ENCODE results near the gene SLC6A6.
"Not testable (repeated sequence)": the region's sequence is repeated elsewhere in the genome, so short reads cannot be mapped to it uniquely, and the experiment has no call there.

The SLC6A6 gene

GRCh38 chr3:14431917-14432834 is 29.8 kb downstream of the SLC6A6 start:
- Mint-ChIP-seq H3K27me3 (no peaks in the 10 kb centered on the region), H3K27ac (peak overlapping the region; percentile 97 to 98), H3K4me1 (peaks cover 91% of the 10 kb centered on the region), H3K4me3 (peak overlapping the region; percentile 82 to 87), H3K9me3 (no peaks in the 10 kb centered on the region)
- peak; percentile 94 for ATAC-seq
- peak; percentile 92 to 97 for DNase-seq

DNA sequence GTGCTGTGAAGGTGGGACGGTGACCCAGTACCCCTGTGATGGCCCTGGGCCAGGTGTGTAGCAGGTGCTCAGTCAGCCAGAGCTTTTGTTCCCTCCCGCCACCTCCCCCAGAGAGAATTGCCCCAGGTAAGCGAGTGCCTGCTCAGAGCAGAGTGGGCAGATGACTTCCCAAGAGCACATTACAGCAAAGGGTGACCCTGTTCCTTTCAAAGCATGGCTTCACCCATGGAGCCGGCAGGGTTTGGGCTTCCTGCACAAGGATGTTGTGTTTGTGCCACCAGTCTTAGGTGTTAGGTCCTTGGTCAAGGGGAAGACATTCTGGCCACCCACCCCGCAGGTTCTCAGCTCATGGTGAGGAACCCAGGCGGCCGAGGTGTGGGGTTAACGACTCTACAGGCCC is 30.7 kb downstream of the SLC6A6 start:
- ATAC-seq (no peak), DNase-seq (no peak)
- Mint-ChIP-seq H3K9me3 (no peaks in the 10 kb centered on the region), H3K4me1 (peaks cover 82% of the 10 kb centered on the region), H3K4me3 (peak overlapping the region; percentile 82 to 87), H3K27ac (peak overlapping the region; percentile 87 to 98), H3K27me3 (no peaks in the 10 kb centered on the region)

DNA sequence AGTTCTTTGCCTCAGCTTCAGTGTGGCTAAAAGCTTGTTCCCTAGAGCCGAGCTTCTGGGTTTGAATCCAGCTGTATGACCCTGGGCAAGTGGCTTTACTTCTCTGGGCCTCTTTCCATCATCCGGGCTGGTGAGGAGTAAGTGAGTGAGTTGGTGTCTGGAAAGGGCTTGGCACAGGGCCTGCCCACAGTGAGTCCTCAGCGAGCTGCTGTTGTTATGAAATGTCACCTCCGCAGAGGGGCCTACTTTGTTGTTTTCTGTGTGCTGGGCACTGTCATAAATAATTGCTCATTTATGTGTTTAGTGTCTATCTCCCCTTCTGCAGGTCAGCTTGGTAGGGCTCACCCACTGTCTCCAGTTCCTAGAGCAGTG is 31.7 kb downstream of the SLC6A6 start:
- H3K27me3 Mint-ChIP-seq: no peaks in the 10 kb centered on the region
- ATAC-seq (no peak), DNase-seq (no peak)
- H3K4me3 Mint-ChIP-seq: peak overlapping the region in 1 of 2 donors; percentile 42
- peak overlapping the region; percentile 66 to 87 for H3K27ac Mint-ChIP-seq
- peaks cover 82% of the 10 kb centered on the region for H3K4me1 Mint-ChIP-seq
- no peaks in the 10 kb centered on the region for H3K9me3 Mint-ChIP-seq

DNA sequence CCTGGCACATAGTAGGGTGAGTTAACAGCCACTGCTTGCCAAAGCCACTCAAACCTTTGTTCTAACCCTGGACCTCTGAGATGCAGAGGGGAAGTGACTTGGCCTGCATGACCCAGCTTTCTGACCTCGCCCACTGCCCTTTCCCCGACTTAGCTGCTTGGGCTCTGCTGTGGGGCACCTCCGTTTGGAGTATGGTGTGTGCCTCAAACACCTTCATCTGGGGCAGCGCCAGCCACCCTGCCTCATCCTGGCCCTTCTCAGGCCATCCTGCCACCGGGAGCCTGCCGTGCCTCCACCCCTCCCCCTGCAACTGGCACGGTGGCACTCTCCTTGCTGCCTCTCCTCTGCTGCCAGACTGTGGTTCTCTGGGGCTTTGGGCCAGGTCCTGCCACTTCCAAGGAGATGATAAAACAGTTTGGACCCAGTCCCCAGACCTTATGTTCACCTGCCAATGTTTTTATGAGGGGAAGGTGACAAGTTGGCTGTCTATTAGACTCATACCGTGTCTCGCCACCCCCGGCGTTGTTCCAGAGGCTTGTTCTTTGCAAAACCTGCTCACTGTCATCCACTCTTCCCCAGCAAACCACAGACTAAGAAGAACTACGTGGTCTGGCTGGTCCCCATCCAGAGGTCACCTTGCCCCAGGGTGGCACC is 32.2 kb downstream of the SLC6A6 start:
- ATAC-seq: no peak
- no peaks in the 10 kb centered on the region for H3K9me3 Mint-ChIP-seq
- no peak for DNase-seq
- H3K27me3 Mint-ChIP-seq: no peaks in the 10 kb centered on the region
- peaks cover 82% of the 10 kb centered on the region for H3K4me1 Mint-ChIP-seq
- H3K27ac Mint-ChIP-seq: peak overlapping the region; percentile 33 to 74
- H3K4me3 Mint-ChIP-seq: peak overlapping the region in 1 of 2 donors; percentile 29

GRCh38 chr3:14435175-14436014 is 33.0 kb downstream of the SLC6A6 start:
- no peaks in the 10 kb centered on the region for H3K27me3 Mint-ChIP-seq
- H3K4me3 Mint-ChIP-seq: no peak overlapping the region

DNA sequence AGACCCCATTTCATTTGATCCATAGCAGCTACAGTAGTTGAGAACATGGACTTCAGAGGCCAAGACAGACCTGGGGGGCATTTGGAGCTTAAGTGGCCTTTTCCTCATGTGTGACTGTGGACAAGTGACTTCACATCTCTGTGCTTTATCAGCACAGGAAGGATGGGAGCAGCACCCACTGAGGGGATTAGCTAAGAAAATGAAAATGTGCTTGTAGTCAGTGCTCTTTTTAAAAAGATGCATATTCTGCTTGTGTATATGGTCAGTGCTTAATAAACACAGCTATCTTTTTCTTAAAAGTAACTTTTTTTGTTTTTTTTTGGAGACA is 34.5 kb downstream of the SLC6A6 start:
- DNase-seq (no peak), ATAC-seq (no peak)
- Mint-ChIP-seq H3K4me1 (peaks cover 71% of the 10 kb centered on the region), H3K27me3 (no peaks in the 10 kb centered on the region), H3K9me3 (no peaks in the 10 kb centered on the region), H3K4me3 (no peak overlapping the region), H3K27ac (peak overlapping the region; percentile 19 to 52)

More at GRCh38 chr3:14435175-14436014, 33.0 kb downstream of the SLC6A6 start:
- DNase-seq (no peak), ATAC-seq (no peak)
- Mint-ChIP-seq H3K27ac (no peak overlapping the region), H3K9me3 (no peaks in the 10 kb centered on the region), H3K4me1 (peaks cover 82% of the 10 kb centered on the region)

- not testable (repeated sequence) for H3K27me3 Mint-ChIP-seq, H3K9me3 Mint-ChIP-seq, ATAC-seq, H3K27ac Mint-ChIP-seq, H3K4me3 Mint-ChIP-seq, DNase-seq
- peaks cover 64% of the 10 kb centered on the region for H3K4me1 Mint-ChIP-seq
These were observed 35.3 kb downstream of the SLC6A6 start for GRCh38 chr3:14437705-14438104.

DNA sequence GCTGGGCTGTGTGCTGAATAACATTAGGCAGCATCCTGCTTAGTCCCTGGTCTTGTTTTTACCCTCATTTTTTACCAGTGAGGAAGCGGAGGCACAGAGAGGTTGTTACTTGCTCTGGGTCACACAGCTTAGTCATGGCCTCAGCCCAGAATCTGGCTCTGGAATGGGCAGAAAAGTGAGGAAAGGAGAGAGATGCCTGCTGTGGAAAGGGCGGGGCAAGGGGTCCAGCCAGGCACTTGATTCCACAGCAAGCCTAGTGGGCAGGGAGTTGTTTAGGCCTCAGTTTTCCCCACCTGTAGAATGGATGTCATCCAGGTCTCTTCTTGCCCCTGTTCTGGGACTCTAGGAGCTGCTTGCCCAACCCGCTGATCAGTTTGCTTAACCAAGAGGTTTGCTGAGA is 35.9 kb downstream of the SLC6A6 start:
- no peak overlapping the region for H3K27ac Mint-ChIP-seq
- no peak overlapping the region for H3K4me3 Mint-ChIP-seq
- DNase-seq: no peak
- no peaks in the 10 kb centered on the region for H3K9me3 Mint-ChIP-seq
- ATAC-seq: no peak
- H3K4me1 Mint-ChIP-seq: peaks cover 59% of the 10 kb centered on the region
- H3K27me3 Mint-ChIP-seq: no peaks in the 10 kb centered on the region

DNA sequence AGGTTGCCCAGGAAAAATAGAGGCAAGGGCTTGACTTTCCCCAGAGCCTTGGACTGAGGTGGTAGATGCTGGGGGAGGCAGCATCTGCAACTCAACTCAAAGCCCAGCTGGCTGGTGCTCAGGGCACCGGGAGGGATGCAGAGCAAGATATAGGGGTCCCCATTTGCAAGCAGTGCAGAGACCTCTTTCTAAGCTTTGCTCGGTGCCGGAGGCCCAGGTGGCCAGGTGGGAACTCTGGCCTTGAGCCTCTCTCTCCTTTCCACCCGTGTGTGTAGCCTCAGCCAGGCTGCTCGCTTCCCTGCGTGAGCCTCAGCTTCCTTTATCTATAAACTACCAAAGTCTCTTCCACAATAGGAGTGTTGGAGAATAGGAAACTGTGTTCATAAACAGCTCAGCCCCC is 36.5 kb downstream of the SLC6A6 start:
- H3K27me3 Mint-ChIP-seq: no peaks in the 10 kb centered on the region
- H3K4me1 Mint-ChIP-seq: peaks cover 52% of the 10 kb centered on the region
- H3K27ac Mint-ChIP-seq: no peak overlapping the region
- no peak for ATAC-seq
- H3K9me3 Mint-ChIP-seq: no peaks in the 10 kb centered on the region
- DNase-seq: no peak
- no peak overlapping the region for H3K4me3 Mint-ChIP-seq

DNA sequence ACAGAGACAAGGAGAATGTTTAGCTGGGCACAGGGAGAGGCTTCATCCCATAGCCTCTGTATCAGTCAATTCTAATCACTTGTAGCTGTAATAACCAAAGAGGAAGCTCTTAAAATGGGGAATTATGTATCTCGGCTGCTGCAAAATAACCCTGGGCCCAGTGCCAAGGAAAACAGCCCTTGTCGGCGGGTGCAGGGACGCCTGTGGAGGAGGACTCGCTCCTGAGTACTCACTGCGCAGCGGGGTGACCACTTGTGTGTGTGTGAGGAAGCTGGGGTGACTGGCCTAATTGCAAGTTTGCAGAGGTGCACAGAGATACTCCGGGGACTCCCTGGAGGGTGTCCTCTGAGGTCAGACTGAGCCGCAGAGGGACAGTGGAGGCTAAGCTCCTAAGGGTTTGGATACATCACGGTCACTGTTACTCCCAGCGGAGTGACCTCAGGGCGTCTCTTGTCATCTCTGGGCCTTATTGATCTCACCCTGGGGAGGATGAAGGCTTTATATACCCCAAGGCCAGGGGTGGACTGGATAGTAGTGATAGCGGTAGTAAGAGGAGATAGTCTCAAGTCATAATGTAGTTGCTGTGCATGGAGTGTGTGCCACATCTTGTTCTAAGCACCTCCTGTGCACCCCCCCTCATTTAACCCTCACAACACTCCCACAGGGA is 37.2 kb downstream of the SLC6A6 start:
- Mint-ChIP-seq H3K4me1 (peaks cover 49% of the 10 kb centered on the region), H3K4me3 (no peak overlapping the region), H3K27ac (peak overlapping the region; percentile 65 to 81), H3K9me3 (no peaks in the 10 kb centered on the region), H3K27me3 (no peaks in the 10 kb centered on the region)
- no peak for ATAC-seq
- DNase-seq: no peak

DNA sequence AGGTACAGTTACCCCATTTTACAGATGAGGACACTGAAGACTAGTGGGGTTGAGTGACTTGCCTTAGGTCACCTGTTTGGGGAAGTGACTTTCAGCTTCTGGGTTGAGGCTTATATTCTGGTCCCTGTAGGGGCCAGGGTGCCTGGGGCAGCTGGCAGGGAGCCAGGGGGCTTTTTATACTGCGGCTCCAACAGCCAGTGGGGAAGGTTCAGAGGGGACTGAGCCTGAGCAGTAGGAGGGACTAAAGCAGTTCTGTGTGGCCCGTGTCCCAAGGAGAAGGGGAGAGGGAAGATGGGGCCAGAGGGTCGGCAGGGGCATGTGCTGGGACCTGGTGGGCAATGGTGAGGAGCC is 37.7 kb downstream of the SLC6A6 start:
- ATAC-seq (no peak), DNase-seq (no peak)
- Mint-ChIP-seq H3K27ac (peak overlapping the region; percentile 38 to 54), H3K4me1 (peaks cover 44% of the 10 kb centered on the region), H3K27me3 (no peaks in the 10 kb centered on the region), H3K4me3 (no peak overlapping the region), H3K9me3 (no peaks in the 10 kb centered on the region)

DNA sequence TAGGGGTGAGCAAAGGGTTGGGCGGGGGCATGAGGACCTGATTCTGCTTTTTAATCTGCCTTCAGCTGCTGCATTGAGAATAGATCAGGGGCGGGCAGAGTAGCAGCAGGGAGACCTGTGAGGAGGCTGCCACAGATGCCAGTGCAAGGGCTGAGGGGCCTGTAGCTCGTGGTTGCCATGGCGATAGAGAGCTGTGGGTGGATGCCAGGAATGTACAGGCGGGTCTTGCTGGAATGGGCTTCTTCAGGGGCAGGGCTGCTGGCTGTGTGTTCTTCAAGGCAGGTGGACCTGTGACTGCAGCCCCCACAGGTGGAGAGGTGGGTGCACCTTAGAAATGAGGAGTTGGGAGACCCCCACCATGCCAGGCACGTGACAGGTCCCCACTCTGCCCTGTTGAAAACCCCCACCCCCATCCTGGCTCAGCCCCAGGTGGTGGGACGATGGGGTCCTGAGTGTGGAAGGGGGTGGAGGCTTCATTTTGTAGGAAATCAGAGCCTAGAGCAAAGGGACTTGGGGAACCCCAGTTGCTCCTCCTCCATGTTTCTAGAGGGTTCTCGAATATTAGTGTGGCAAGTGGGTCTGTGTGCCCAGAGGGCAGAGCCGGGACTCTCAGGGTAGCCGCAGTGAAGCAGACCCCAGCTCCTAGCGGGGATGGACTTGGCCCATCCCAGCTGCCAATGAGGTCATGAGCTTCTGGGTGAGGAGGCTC is 38.3 kb downstream of the SLC6A6 start:
- no peak overlapping the region for H3K4me3 Mint-ChIP-seq
- DNase-seq: no peak
- ATAC-seq: peak; percentile 49
- no peaks in the 10 kb centered on the region for H3K27me3 Mint-ChIP-seq
- peak overlapping the region in 1 of 2 donors; percentile 25 for H3K27ac Mint-ChIP-seq
- H3K4me1 Mint-ChIP-seq: peaks cover 39% of the 10 kb centered on the region
- H3K9me3 Mint-ChIP-seq: no peaks in the 10 kb centered on the region

DNA sequence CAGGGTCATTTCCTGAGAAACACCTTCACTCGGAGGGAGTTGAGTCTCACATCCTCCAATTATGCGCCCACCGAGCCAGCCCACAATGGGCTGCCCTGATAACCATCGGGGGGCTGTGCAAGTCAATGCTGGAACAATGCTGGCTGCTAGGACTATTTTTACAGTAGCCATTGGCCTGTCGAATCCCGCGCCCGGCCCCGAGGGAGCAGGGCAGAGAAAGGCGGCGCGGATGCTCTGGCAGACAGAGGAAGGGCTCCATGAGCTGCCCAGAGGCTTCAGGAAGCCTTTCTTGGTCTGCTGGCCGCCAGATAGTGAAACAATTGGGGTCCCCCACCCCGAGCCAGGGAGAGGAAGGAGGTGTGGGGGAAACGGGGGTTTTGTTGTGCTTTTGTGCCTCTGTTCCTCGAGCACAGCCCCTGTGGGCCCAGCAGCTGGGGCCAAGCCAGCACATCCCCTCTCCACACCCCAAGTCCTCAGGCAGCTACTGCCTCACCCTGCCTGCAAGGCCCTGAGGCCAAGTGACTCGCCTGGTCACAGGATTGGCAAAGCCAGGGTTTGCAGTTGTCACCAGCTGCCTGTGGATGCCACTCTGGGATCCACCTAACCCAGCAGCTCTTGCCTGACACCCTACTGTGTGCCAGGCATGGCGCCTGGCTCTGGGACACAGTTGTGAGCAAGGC is 39.0 kb downstream of the SLC6A6 start:
- Mint-ChIP-seq H3K4me3 (no peak overlapping the region), H3K9me3 (no peaks in the 10 kb centered on the region), H3K27ac (peak overlapping the region in 1 of 2 donors; percentile 58), H3K4me1 (peaks cover 38% of the 10 kb centered on the region), H3K27me3 (no peaks in the 10 kb centered on the region)
- no peak for DNase-seq
- ATAC-seq: no peak

GRCh38 chr3:14441920-14442300 is 39.5 kb downstream of the SLC6A6 start:
- no peaks in the 10 kb centered on the region for H3K27me3 Mint-ChIP-seq
- ATAC-seq (no peak), DNase-seq (no peak)
- no peak overlapping the region for H3K27ac Mint-ChIP-seq
- H3K9me3 Mint-ChIP-seq: no peaks in the 10 kb centered on the region
- H3K4me1 Mint-ChIP-seq: peaks cover 33% of the 10 kb centered on the region
- H3K4me3 Mint-ChIP-seq: no peak overlapping the region
